ENCODE measurements around the gene FAM20C. TPM values are rescaled to one million over a fixed set of nuclear protein-coding genes. Genes with fewer than 3 reads are reported as not detected.

FAM20C gene
- total RNA-seq, 4 donors from 2014 or later, result 9.6 to 35.3 (median 18.6) TPM

DNA sequence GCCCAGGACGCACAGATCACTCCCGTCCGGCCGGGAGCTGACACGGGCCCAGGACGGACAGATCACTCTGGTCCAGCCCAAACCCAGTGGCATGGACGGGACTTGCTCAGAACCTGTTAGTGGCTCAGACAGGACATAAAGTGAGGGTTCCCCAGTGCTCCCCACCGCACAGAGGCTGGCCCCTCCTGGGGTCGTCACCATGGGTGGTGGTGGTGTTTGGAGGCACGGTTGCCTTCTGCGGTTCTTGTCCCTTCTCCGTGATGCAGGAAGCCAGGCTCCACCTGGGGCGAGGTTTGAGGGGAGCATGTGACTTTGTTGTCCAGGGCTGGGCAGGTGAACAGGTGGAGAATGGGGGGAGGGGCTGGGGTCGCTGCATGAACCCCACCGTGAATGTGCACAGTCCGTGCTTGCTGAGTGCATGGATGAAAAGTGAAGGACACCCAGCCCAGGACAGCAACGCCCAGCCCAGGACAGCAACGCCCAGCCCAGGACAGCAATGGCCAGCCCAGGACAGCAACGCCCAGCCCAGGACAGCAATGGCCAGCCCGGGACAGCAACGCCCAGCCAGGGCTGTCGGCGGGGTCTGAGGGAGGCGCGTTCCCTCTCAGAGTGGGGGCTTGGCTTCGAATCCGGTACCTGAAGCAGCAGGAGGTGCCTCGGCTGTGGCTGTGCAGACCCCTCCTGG is 26.7 kb downstream of the FAM20C start:
- Histone ChIP-seq H3K4me3 (no peak overlapping the region), H3K36me3 (peaks cover 0 to 9% of the 10 kb centered on the region in 2 donors), H3K4me1 (peaks cover 10 to 29% of the 10 kb centered on the region in 2 donors), H3K27me3 (no peaks in the 10 kb centered on the region), H3K9me3 (no peaks in the 10 kb centered on the region), H3K27ac (no peak overlapping the region)
- TF ChIP-seq, protein P1, sequence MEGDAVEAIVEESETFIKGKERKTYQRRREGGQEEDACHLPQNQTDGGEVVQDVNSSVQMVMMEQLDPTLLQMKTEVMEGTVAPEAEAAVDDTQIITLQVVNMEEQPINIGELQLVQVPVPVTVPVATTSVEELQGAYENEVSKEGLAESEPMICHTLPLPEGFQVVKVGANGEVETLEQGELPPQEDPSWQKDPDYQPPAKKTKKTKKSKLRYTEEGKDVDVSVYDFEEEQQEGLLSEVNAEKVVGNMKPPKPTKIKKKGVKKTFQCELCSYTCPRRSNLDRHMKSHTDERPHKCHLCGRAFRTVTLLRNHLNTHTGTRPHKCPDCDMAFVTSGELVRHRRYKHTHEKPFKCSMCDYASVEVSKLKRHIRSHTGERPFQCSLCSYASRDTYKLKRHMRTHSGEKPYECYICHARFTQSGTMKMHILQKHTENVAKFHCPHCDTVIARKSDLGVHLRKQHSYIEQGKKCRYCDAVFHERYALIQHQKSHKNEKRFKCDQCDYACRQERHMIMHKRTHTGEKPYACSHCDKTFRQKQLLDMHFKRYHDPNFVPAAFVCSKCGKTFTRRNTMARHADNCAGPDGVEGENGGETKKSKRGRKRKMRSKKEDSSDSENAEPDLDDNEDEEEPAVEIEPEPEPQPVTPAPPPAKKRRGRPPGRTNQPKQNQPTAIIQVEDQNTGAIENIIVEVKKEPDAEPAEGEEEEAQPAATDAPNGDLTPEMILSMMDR (IDR thresholded peaks at IDR 0.05 in 4 of 5, conservative IDR thresholded peaks at IDR 0.05 in 1 of 5), result no peak
- TF ChIP-seq POLR2A (IDR thresholded peaks at IDR 0.05), result no peak
- intact Hi-C loops (cut with DNase I; ENCODE audit: low total_unique reads) (no loop called here), in situ Hi-C loops (cut with MboI; ENCODE audit: low sequenced_read_pairs in 4 of 4) (no loop called here)
- DNase-seq (no peak), ATAC-seq (no peak)

DNA sequence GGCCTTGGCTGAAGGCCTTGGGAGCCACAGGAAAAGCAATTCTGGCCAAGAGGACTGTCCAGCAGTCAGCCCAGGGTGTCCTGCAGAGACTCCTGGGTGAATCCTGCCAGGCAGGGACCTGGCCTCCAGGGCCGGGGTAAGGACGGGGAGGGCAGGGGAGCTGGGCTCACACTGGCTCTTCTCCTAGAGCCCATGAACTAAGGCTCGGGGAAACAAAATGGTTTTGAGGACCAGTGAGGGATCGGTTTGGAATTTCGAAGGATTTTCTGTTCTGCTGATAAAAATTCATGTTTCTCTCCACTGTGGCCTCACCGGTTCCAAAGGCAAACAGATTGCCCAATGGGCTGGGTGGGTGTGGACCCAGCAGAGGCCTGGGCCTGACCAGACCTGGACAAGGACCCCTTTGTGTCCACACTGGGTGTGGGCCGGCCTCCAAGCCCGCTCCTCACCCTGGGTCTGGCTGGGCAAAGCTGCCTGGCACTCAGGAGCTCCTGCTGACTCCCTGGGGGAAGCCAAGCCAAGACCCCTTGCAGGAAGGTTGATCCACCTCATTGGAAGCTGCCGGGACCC is 27.3 kb downstream of the FAM20C start:
- H3K27ac ChIP-seq, result no peak overlapping the region
- intact Hi-C loops (cut with DNase I; ENCODE audit: low total_unique reads), result no loop called here
- no peak overlapping the region for H3K4me3 ChIP-seq
- peaks cover 4 to 22% of the 10 kb centered on the region in 2 donors for H3K4me1 ChIP-seq
- H3K36me3 ChIP-seq, result peaks cover 0 to 9% of the 10 kb centered on the region in 2 donors
- in situ Hi-C loops (cut with MboI; ENCODE audit: low sequenced_read_pairs in 4 of 4), result no loop called here
- DNase-seq (no peak), ATAC-seq (no peak)
- no peaks in the 10 kb centered on the region for H3K9me3 ChIP-seq
- no peaks in the 10 kb centered on the region for H3K27me3 ChIP-seq
- TF ChIP-seq, protein P1 (IDR thresholded peaks at IDR 0.05 in 4 of 5, conservative IDR thresholded peaks at IDR 0.05 in 1 of 5), result no peak
- TF ChIP-seq POLR2A (IDR thresholded peaks at IDR 0.05), result no peak

DNA sequence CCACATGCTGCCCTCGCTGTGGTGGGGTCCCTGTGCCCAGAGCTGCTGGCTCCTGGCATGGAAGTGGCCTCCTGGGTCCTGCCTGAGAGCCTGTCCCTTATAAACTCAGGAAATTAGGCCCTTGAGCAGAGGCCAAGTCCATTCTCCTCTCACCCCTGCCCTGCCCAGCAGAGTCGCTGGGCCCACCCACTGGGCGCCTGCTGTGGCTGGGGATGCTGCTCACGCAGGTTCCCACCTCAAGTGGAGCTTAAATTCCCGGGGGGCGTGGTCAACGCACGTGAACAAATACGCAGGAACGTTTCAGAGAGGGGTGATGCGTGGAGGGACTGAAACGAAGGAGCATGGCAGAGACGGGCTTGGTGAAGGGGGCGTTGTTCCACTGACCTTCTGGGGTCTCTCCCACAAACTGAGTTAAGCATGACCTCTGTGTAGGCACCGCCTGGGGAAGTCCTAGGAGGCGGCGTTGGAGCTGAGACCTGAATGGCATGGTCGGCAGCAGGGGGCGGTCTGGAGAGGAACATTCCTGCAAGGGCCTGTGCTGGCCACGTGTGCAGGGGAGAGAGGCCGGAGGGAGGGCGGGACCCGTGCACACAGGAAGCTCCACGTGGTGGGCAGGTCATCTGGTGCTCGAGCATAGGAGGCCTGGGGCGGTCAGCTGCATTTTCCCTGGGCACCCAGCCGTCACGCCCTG is 27.9 kb downstream of the FAM20C start:
- Histone ChIP-seq H3K4me3 (no peak overlapping the region), H3K4me1 (peaks cover 0 to 19% of the 10 kb centered on the region in 2 donors), H3K36me3 (peaks cover 0 to 9% of the 10 kb centered on the region in 2 donors), H3K27ac (no peak overlapping the region), H3K27me3 (no peaks in the 10 kb centered on the region), H3K9me3 (no peaks in the 10 kb centered on the region)
- DNase-seq (no peak), ATAC-seq (no peak)
- TF ChIP-seq POLR2A (IDR thresholded peaks at IDR 0.05), result no peak
- TF ChIP-seq, protein P1 (IDR thresholded peaks at IDR 0.05 in 4 of 5, conservative IDR thresholded peaks at IDR 0.05 in 1 of 5), result no peak
- intact Hi-C loops (cut with DNase I; ENCODE audit: low total_unique reads), result no loop called here
- in situ Hi-C loops (cut with MboI; ENCODE audit: low sequenced_read_pairs in 4 of 4), result no loop called here

DNA sequence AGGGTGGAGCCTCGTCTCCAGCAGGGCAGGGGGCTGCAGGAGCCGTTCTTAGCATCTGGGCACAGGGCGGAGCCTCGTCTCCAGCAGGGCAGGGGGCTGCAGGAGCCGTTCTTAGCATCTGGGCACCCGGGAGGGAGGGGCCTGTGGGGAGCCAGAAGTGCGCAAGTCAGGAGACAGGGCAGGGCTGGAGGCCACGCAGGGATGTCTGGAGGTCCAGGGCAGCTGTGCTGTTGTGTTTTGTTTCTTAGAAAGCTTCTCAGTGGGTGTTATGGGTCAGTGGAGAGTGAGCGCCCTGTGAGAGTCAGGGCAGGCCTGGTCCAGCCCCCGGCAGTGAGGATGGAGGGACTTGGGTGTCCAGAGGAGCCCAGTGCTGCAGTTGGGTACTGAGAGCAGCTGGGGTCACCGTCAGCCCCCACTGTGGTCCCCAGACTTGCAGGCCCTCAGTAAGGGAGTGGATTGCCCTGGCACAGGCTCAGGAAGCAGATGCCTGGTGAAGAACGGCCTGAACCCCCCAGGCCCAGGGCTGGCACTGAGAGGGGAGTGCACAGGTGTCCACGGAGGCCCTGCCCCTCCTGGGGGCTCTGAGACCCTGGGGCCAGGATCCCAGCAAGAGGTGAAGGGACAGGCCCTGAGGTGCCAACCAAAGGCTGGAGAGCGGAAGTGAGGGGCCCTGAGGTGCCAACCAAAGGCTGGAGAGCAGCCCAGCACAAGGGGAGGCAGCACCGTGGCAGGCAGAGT is 29.8 kb downstream of the FAM20C start:
- Histone ChIP-seq H3K4me3 (no peak overlapping the region), H3K4me1 (peaks cover 0 to 25% of the 10 kb centered on the region in 2 donors), H3K27ac (no peak overlapping the region), H3K27me3 (no peaks in the 10 kb centered on the region), H3K36me3 (peaks cover 0 to 9% of the 10 kb centered on the region in 2 donors), H3K9me3 (no peaks in the 10 kb centered on the region)
- DNase-seq (no peak), ATAC-seq (no peak)
- TF ChIP-seq, protein P1 (IDR thresholded peaks at IDR 0.05 in 4 of 5, conservative IDR thresholded peaks at IDR 0.05 in 1 of 5), result no peak
- no peak for TF ChIP-seq POLR2A (IDR thresholded peaks at IDR 0.05)
- intact Hi-C loops (cut with DNase I; ENCODE audit: low total_unique reads), result no loop called here
- in situ Hi-C loops (cut with MboI; ENCODE audit: low sequenced_read_pairs in 4 of 4), result no loop called here

All from gastrocnemius medialis (tissue), 4 donors.